ENCODE data around the gene CACNA1D.

Gene CACNA1D

DNA sequence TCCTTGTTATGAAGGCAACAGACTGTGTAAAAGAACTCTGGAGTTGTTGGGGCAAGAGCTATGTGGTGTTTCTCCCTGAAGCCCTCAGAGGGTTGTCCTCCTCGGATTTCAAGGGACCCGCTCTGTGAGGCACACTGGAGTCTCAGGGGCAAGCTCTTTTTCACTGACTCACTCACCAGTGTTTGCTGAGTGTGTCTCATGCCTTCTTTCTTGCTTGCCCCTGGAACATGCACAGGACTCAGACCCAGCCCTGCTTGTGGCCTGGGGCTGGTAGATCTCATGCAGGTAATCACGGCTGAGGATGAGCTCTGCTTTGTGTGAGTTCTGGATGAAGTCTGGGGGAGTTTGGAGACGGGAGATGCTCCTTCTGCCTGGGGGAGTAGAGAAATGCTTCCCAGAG is 93.7 kb downstream of the CACNA1D start:
- H3K36me3 ChIP-seq (ENCODE audit: control insufficient read depth in 5 of 5, insufficient read depth in 5 of 5, low read length in 5 of 5) = no peaks in the 10 kb centered on the region
- H3K9ac ChIP-seq (ENCODE audit: low read length in 5 of 5) = no peak overlapping the region
- no peaks in the 10 kb centered on the region for H3K9me3 ChIP-seq (ENCODE audit: control insufficient read depth in 5 of 5, low read length in 5 of 5)
- H3K27me3 ChIP-seq (ENCODE audit: control insufficient read depth in 5 of 5, insufficient read depth in 4 of 5, low read length in 5 of 5) = peaks cover 0 to 2% (median 0%) of the 10 kb centered on the region in 5 donors
- H3K4me1 ChIP-seq (ENCODE audit: control insufficient read depth in 5 of 5, insufficient read depth in 5 of 5, low read length in 5 of 5) = no peaks in the 10 kb centered on the region
- no peak overlapping the region for H3K27ac ChIP-seq (ENCODE audit: low read depth, low read length)
- H3K4me3 ChIP-seq (ENCODE audit: low read depth in 1 of 5, low read length in 5 of 5) = no peak overlapping the region

DNA sequence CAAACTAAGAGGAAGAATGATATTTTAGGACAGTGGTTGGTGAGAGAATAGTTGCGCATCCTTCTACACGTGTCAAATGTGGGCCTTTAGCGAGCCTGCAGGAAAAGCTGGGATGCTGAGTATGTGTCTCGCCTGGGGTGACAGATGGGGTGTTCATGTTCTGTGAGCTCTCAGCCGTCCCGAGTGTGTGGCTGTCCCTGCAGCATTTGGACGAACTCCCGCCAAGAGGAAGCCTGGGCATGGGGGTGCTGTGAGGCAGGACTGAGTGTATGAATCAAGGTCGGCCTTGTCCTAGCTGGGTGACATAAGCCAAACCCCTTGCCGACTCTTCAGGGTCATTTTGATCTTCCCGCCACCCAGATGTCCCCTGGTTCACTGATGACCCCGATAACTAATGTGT is 94.8 kb downstream of the CACNA1D start:
- H3K27me3 ChIP-seq (ENCODE audit: control insufficient read depth in 5 of 5, insufficient read depth in 4 of 5, low read length in 5 of 5) = peaks cover 0 to 3% (median 0%) of the 10 kb centered on the region in 5 donors

DNA sequence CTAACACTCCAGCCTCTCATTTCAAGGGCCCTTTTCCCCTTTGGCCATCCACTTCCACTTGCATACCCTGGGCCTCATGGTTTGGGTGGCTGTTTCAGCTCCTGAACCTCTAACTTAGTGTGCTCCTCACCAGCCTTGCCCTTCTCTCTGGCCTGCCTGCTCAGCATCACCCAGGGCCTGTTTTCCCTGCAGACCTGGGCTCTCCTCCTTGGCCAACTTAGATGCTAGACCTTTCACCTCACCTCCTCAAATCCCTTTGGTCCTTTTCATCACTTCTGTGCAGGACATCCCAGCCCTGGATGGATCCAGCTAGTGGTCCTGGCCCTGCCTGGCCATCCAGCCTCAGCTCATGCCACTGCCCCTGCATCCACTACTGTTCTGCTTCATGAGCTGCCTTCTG is 95.4 kb downstream of the CACNA1D start:
- Histone ChIP-seq H3K9ac (ENCODE audit: low read length in 5 of 5) (no peak overlapping the region), H3K9me3 (ENCODE audit: control insufficient read depth in 5 of 5, low read length in 5 of 5) (no peaks in the 10 kb centered on the region), H3K27me3 (ENCODE audit: control insufficient read depth in 5 of 5, insufficient read depth in 4 of 5, low read length in 5 of 5) (peaks cover 0 to 5% (median 0%) of the 10 kb centered on the region in 5 donors), H3K4me3 (ENCODE audit: low read depth in 1 of 5, low read length in 5 of 5) (no peak overlapping the region), H3K4me1 (ENCODE audit: control insufficient read depth in 5 of 5, insufficient read depth in 5 of 5, low read length in 5 of 5) (no peaks in the 10 kb centered on the region), H3K27ac (ENCODE audit: low read depth, low read length) (no peak overlapping the region), H3K36me3 (ENCODE audit: control insufficient read depth in 5 of 5, insufficient read depth in 5 of 5, low read length in 5 of 5) (no peaks in the 10 kb centered on the region)

More for the DNA sequence above, 94.8 kb downstream of the CACNA1D start:
- Histone ChIP-seq H3K9me3 (ENCODE audit: control insufficient read depth in 5 of 5, low read length in 5 of 5) (no peaks in the 10 kb centered on the region), H3K4me1 (ENCODE audit: control insufficient read depth in 5 of 5, insufficient read depth in 5 of 5, low read length in 5 of 5) (no peaks in the 10 kb centered on the region), H3K36me3 (ENCODE audit: control insufficient read depth in 5 of 5, insufficient read depth in 5 of 5, low read length in 5 of 5) (no peaks in the 10 kb centered on the region), H3K27ac (ENCODE audit: low read depth, low read length) (no peak overlapping the region), H3K9ac (ENCODE audit: low read length in 5 of 5) (no peak overlapping the region), H3K4me3 (ENCODE audit: low read depth in 1 of 5, low read length in 5 of 5) (no peak overlapping the region)

DNA sequence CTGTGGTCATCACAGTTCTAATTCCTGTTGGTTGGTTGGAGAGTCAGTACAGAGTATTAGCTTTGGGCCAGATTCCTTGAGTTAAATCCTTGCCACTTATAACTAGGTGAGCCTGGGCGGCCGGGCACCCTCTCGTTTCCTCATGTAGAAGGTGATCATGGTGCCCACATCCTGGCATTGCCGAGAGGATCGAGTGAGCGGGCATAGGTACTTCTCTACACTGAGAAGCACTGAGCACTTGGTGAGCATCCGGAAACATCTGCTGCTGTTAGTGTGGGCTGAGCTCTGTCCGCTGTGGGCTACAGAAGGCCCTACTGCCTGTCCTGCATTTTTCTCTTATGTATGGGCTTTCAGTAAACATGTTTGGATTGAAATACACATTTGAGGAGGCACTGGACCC is 96.2 kb downstream of the CACNA1D start:
- H3K36me3 ChIP-seq (ENCODE audit: control insufficient read depth in 5 of 5, insufficient read depth in 5 of 5, low read length in 5 of 5) = no peaks in the 10 kb centered on the region
- H3K9me3 ChIP-seq (ENCODE audit: control insufficient read depth in 5 of 5, low read length in 5 of 5) = no peaks in the 10 kb centered on the region
- H3K27ac ChIP-seq (ENCODE audit: low read depth, low read length) = no peak overlapping the region
- no peak overlapping the region for H3K4me3 ChIP-seq (ENCODE audit: low read depth in 1 of 5, low read length in 5 of 5)
- peaks cover 0 to 5% (median 0%) of the 10 kb centered on the region in 5 donors for H3K27me3 ChIP-seq (ENCODE audit: control insufficient read depth in 5 of 5, insufficient read depth in 4 of 5, low read length in 5 of 5)
- H3K4me1 ChIP-seq (ENCODE audit: control insufficient read depth in 5 of 5, insufficient read depth in 5 of 5, low read length in 5 of 5) = no peaks in the 10 kb centered on the region
- no peak overlapping the region for H3K9ac ChIP-seq (ENCODE audit: low read length in 5 of 5)

DNA sequence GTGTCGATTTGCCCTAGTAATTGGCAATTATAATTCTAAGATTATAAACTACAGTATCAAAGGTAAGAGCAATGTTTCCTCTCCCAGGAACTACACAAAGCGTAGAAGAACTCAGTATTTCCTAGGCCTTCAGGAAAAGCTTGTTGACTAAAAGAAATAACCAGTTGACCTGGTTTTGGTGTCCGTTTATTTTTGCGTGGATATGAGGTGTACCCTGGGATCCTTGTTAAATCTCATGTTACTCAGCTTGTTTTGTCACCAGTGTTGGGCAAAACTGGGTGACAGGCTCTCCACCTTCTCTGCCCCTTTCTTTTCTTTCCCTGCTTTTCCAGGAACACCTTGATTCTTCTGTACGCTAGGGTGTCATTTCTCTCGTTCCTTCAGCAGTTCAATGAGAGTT is 97.2 kb downstream of the CACNA1D start:
- H3K4me1 ChIP-seq (ENCODE audit: control insufficient read depth in 5 of 5, insufficient read depth in 5 of 5, low read length in 5 of 5) = no peaks in the 10 kb centered on the region
- H3K9me3 ChIP-seq (ENCODE audit: control insufficient read depth in 5 of 5, low read length in 5 of 5) = peaks cover 0 to 6% (median 0%) of the 10 kb centered on the region in 5 donors
- no peak overlapping the region for H3K4me3 ChIP-seq (ENCODE audit: low read depth in 1 of 5, low read length in 5 of 5)
- peaks cover 0 to 5% (median 0%) of the 10 kb centered on the region in 5 donors for H3K27me3 ChIP-seq (ENCODE audit: control insufficient read depth in 5 of 5, insufficient read depth in 4 of 5, low read length in 5 of 5)
- no peak overlapping the region for H3K9ac ChIP-seq (ENCODE audit: low read length in 5 of 5)
- no peak overlapping the region for H3K27ac ChIP-seq (ENCODE audit: low read depth, low read length)
- H3K36me3 ChIP-seq (ENCODE audit: control insufficient read depth in 5 of 5, insufficient read depth in 5 of 5, low read length in 5 of 5) = no peaks in the 10 kb centered on the region

DNA sequence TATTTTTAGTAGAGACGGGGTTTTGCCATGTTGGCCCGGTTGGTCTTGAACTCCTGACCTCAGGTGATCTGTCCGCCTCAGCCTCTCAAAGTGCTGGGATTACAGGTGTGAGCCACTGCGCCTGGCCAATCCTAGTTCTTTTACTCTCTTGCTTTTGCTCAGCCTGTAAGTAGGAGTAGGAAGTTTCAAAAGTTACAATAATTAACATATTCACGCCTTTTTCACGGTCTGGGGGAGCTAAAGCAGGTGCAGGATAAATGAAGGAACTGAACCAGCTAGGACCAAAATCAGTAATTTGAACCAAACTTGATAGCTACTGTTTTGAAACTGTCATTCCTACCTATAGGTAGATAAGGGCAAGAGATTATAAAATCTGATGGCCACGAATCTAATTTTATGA is 98.5 kb downstream of the CACNA1D start:
- no peaks in the 10 kb centered on the region for H3K36me3 ChIP-seq (ENCODE audit: control insufficient read depth in 5 of 5, insufficient read depth in 5 of 5, low read length in 5 of 5)
- H3K9ac ChIP-seq (ENCODE audit: low read length in 5 of 5) = no peak overlapping the region
- peaks cover 0 to 5% (median 0%) of the 10 kb centered on the region in 5 donors for H3K4me1 ChIP-seq (ENCODE audit: control insufficient read depth in 5 of 5, insufficient read depth in 5 of 5, low read length in 5 of 5)
- H3K4me3 ChIP-seq (ENCODE audit: low read depth in 1 of 5, low read length in 5 of 5) = no peak overlapping the region
- no peak overlapping the region for H3K27ac ChIP-seq (ENCODE audit: low read depth, low read length)
- peaks cover 0 to 5% (median 0%) of the 10 kb centered on the region in 5 donors for H3K27me3 ChIP-seq (ENCODE audit: control insufficient read depth in 5 of 5, insufficient read depth in 4 of 5, low read length in 5 of 5)
- peaks cover 0 to 6% (median 0%) of the 10 kb centered on the region in 5 donors for H3K9me3 ChIP-seq (ENCODE audit: control insufficient read depth in 5 of 5, low read length in 5 of 5)

DNA sequence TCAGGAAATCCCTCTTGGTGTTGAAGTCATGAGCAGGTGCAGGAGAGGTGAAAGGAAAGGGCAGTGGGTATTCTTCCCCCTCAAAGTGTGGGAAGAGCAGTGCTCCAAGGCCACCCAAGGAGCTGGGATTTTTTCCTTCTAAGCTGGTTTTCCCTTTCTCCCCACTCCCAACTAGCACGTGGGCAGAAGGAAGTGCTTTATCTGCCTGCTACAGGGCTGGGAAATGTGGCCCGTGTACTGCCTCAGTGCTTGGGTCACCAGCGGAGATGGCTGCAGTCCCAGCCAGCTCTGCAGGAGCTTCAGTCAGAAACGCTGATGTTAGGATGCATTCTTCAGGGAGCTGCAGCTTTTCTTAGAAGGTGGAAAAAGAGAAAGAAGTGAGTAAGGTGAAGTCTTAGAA is 99.2 kb downstream of the CACNA1D start:
- H3K4me3 ChIP-seq (ENCODE audit: low read depth in 1 of 5, low read length in 5 of 5) = no peak overlapping the region
- no peaks in the 10 kb centered on the region for H3K36me3 ChIP-seq (ENCODE audit: control insufficient read depth in 5 of 5, insufficient read depth in 5 of 5, low read length in 5 of 5)
- no peak overlapping the region for H3K9ac ChIP-seq (ENCODE audit: low read length in 5 of 5)
- H3K27ac ChIP-seq (ENCODE audit: low read depth, low read length) = no peak overlapping the region
- H3K27me3 ChIP-seq (ENCODE audit: control insufficient read depth in 5 of 5, insufficient read depth in 4 of 5, low read length in 5 of 5) = peaks cover 0 to 3% (median 0%) of the 10 kb centered on the region in 5 donors
- H3K9me3 ChIP-seq (ENCODE audit: control insufficient read depth in 5 of 5, low read length in 5 of 5) = peaks cover 0 to 6% (median 0%) of the 10 kb centered on the region in 5 donors
- H3K4me1 ChIP-seq (ENCODE audit: control insufficient read depth in 5 of 5, insufficient read depth in 5 of 5, low read length in 5 of 5) = peaks cover 0 to 5% (median 0%) of the 10 kb centered on the region in 5 donors

DNA sequence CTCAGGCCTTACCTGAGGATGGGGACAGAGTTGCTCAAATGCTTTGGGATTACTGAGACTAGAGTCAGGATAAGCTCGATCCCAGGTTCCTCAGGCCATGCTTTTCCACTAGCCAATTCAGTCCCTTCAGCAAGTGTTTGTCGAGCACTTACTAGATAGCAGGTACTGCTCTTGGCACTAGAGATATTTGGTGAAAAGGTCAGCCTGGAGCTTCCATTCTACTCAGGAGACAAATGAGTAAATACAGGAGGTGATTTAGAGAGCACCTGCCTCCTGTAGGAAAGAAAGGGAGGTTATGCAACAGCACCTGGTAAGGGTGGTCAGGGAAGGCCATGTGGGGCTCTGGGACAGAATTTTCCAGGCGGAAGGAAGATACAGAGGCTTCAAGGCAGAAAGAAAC is 99.9 kb downstream of the CACNA1D start:
- Histone ChIP-seq H3K4me3 (ENCODE audit: low read depth in 1 of 5, low read length in 5 of 5) (no peak overlapping the region), H3K9ac (ENCODE audit: low read length in 5 of 5) (no peak overlapping the region), H3K27me3 (ENCODE audit: control insufficient read depth in 5 of 5, insufficient read depth in 4 of 5, low read length in 5 of 5) (peaks cover 0 to 3% (median 0%) of the 10 kb centered on the region in 5 donors), H3K9me3 (ENCODE audit: control insufficient read depth in 5 of 5, low read length in 5 of 5) (peaks cover 0 to 6% (median 0%) of the 10 kb centered on the region in 5 donors), H3K4me1 (ENCODE audit: control insufficient read depth in 5 of 5, insufficient read depth in 5 of 5, low read length in 5 of 5) (peaks cover 0 to 5% (median 0%) of the 10 kb centered on the region in 5 donors), H3K27ac (ENCODE audit: low read depth, low read length) (no peak overlapping the region), H3K36me3 (ENCODE audit: control insufficient read depth in 5 of 5, insufficient read depth in 5 of 5, low read length in 5 of 5) (no peaks in the 10 kb centered on the region)

DNA sequence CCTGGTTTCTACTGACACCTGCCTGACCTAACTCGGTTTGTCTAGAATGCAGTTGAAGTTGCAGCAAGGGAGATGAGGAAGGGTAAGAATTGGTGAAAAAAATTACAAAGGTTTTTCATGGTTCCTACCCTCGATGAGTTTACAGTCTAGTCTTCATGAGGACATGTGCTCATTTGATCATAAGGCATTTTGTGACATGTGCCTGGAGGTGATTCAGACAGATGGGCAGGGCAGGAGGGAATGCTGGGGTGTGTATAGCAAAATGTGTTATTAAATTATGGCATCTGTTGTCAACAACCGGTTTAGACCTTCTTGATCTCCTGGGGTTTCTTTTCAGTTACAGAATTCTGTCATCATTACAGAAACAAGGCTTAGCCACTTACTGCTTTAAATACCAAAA is 101.2 kb downstream of the CACNA1D start:
- Histone ChIP-seq H3K27ac (ENCODE audit: low read depth, low read length) (no peak overlapping the region), H3K4me3 (ENCODE audit: low read depth in 1 of 5, low read length in 5 of 5) (no peak overlapping the region), H3K27me3 (ENCODE audit: control insufficient read depth in 5 of 5, insufficient read depth in 4 of 5, low read length in 5 of 5) (peaks cover 0 to 3% (median 0%) of the 10 kb centered on the region in 5 donors), H3K36me3 (ENCODE audit: control insufficient read depth in 5 of 5, insufficient read depth in 5 of 5, low read length in 5 of 5) (no peaks in the 10 kb centered on the region), H3K9me3 (ENCODE audit: control insufficient read depth in 5 of 5, low read length in 5 of 5) (peaks cover 0 to 6% (median 0%) of the 10 kb centered on the region in 5 donors), H3K4me1 (ENCODE audit: control insufficient read depth in 5 of 5, insufficient read depth in 5 of 5, low read length in 5 of 5) (peaks cover 0 to 5% (median 0%) of the 10 kb centered on the region in 5 donors), H3K9ac (ENCODE audit: low read length in 5 of 5) (no peak overlapping the region)

DNA sequence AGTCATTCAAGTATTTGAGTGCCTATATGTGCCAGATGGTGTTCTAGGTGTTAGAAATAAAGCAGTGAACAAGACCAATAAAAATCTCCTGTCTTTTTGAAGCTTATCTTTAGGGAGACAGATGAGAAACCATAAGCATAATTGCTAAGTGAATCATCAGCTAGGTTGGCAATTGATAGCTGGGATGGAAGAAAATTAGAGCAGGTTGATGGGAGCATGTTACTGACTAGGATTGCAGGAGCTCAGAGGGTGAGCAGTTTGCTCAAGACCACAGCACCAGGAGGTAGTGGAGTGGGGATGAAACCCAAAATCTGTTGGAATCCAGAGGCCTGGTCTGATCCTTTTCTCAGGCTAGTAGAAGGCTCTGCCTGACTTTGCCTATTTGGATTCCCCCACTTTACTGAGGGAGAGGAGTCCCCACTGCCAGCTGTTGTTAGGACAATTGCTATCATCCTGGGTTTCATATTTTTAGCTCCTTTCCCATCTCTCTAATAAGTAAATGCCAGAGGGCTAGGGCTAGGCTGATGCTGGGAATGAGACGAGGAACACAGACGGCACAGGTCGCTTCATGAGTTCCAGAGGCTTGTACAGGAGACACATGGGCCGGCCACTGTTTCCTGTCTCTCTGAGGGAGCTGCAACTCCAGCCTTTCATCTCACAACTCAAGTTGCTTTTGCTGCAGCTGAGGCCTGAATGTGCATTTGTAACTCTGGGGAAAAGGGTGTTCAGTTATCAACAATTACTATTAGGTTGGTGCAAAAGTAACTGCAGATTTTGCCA is 102.9 kb downstream of the CACNA1D start:
- Histone ChIP-seq H3K27ac (ENCODE audit: low read depth, low read length) (no peak overlapping the region), H3K9ac (ENCODE audit: low read length in 5 of 5) (no peak overlapping the region), H3K4me1 (ENCODE audit: control insufficient read depth in 5 of 5, insufficient read depth in 5 of 5, low read length in 5 of 5) (peaks cover 0 to 5% (median 0%) of the 10 kb centered on the region in 5 donors), H3K36me3 (ENCODE audit: control insufficient read depth in 5 of 5, insufficient read depth in 5 of 5, low read length in 5 of 5) (no peaks in the 10 kb centered on the region), H3K4me3 (ENCODE audit: low read depth in 1 of 5, low read length in 5 of 5) (no peak overlapping the region), H3K9me3 (ENCODE audit: control insufficient read depth in 5 of 5, low read length in 5 of 5) (peaks cover 0 to 6% (median 0%) of the 10 kb centered on the region in 5 donors), H3K27me3 (ENCODE audit: control insufficient read depth in 5 of 5, insufficient read depth in 4 of 5, low read length in 5 of 5) (peaks cover 0 to 3% (median 0%) of the 10 kb centered on the region in 5 donors)
